ENCODE data around the gene GASK1B.

GRCh38 chr4:158213466-158213865, 40.6 kb upstream of the GASK1B start:
- TF ChIP-seq POLR2A (IDR thresholded peaks at IDR 0.05) (no peak), CTCF (IDR thresholded peaks at IDR 0.05) (no peak)

Data from testis (tissue), 2 donors.